COLO668 (cell line): ENCODE measurements around the gene MGME1.
"Not testable (repeated sequence)": the region's sequence is repeated elsewhere in the genome, so short reads cannot be mapped to it uniquely, and the experiment has no call there.

Experiments
- DNase-seq: peaks from one replicate; lab custom pipeline; 2025; ENCODE audit not compliant: unreplicated experiment; lab: John Stamatoyannopoulos, UW

The MGME1 gene

GRCh38 chr20:18018100-18018499 is 49.3 kb downstream of the MGME1 start:
- DNase-seq = no peak

- no peak for DNase-seq
Measured at GRCh38 chr20:18019068-18019467, 50.2 kb downstream of the MGME1 start.

GRCh38 chr20:18020931-18021330 is 52.1 kb downstream of the MGME1 start:
- DNase-seq = no peak

- DNase-seq = no peak
Measured at GRCh38 chr20:18024606-18025127, 55.8 kb downstream of the MGME1 start.

- DNase-seq = not testable (repeated sequence)
Measured at GRCh38 chr20:18027011-18027410, 58.2 kb downstream of the MGME1 start.

GRCh38 chr20:18030020-18030419 is 61.2 kb downstream of the MGME1 start:
- DNase-seq = no peak

GRCh38 chr20:18031050-18031449 is 62.2 kb downstream of the MGME1 start:
- no peak for DNase-seq

GRCh38 chr20:18031888-18032509 is 63.2 kb downstream of the MGME1 start:
- no peak for DNase-seq

GRCh38 chr20:18032977-18033892 is 64.4 kb downstream of the MGME1 start:
- no peak for DNase-seq

- no peak for DNase-seq
Measured at GRCh38 chr20:18034039-18034438, 65.2 kb downstream of the MGME1 start.

- no peak for DNase-seq
Measured at GRCh38 chr20:18039063-18039462, 70.2 kb downstream of the MGME1 start.
